ENCODE results near the gene ACY1.

GRCh38 chr3:51969841-51970240 is 13.5 kb upstream of the ACY1 start:
- TF ChIP-seq CTCF (IDR thresholded peaks at IDR 0.05), result no peak
- no peak for TF ChIP-seq POLR2A (IDR thresholded peaks at IDR 0.05)
